ENCODE results near the gene SLC46A2. TPM values are rescaled to one million over a fixed set of nuclear protein-coding genes. Genes with fewer than 3 reads are reported as not detected.

Gene SLC46A2
- total and polyA plus RNA-seq, 2 of the 8 experiments (the other 6 are each of a cell fraction or from before 2014, with no cell fraction given): 0.03 TPM; not detected in 1

DNA sequence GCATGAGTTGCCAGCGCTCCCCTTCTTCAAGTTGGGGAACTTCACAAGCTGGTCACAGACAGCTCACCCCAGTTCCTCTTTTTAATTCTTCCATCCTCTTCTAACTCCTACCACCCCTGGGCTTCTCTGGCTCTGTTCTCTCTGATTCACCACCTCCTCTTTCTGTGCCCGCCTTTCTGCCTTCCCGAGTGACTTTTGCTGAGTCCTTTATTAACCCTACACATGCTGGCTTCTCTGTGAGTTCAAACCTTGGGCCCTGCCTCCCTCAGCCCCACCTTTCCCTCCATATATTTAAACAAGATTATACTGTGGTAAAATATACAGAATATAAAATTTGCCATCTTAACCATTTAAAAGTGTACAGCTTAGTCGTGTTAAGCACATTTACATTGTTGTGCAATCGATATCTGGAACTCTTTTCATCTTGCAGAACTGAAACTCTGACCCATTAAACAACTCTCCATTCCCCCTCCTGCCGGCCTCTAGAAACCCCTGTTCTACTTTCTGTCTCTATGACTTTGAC lies 32.0 kb downstream of the SLC46A2 start (continued):
- no peak for TF ChIP-seq TAF1 (IDR thresholded peaks at IDR 0.05; ENCODE audit: low read depth, low read length)
- TF ChIP-seq HDAC2 (IDR thresholded peaks at IDR 0.05; ENCODE audit: borderline replicate concordance in 1 of 2, low read depth in 2 of 2, low read length in 2 of 2): no peak
- no peak for TF ChIP-seq FOSL1 (IDR thresholded peaks at IDR 0.05; ENCODE audit: insufficient read depth, low read depth, low read length)
- no peak for TF ChIP-seq SP2 (IDR thresholded peaks at IDR 0.05; ENCODE audit: low read length)
- no peak for TF ChIP-seq RNF2 (IDR thresholded peaks at IDR 0.05; ENCODE audit: borderline replicate concordance, low read depth, low read length, missing control alignments, poor library complexity, severe bottlenecking)
- TF ChIP-seq JUN (IDR thresholded peaks at IDR 0.05; ENCODE audit: low read depth, low read length): no peak
- no peak for TF ChIP-seq KDM4A (IDR thresholded peaks at IDR 0.05; ENCODE audit: low read depth, low read length, severe bottlenecking)
- no peak for TF ChIP-seq BRCA1 (IDR thresholded peaks at IDR 0.05; ENCODE audit: low read depth, low read length)
- TF ChIP-seq SIRT6 (IDR thresholded peaks at IDR 0.05; ENCODE audit: low read length): no peak
